ENCODE results near the gene YEATS2. TPM values are rescaled to one million over a fixed set of nuclear protein-coding genes. Genes with fewer than 3 reads are reported as not detected.

The YEATS2 gene
- polyA plus RNA-seq, 1 donor from 2014 or later, result 46.2 TPM

DNA sequence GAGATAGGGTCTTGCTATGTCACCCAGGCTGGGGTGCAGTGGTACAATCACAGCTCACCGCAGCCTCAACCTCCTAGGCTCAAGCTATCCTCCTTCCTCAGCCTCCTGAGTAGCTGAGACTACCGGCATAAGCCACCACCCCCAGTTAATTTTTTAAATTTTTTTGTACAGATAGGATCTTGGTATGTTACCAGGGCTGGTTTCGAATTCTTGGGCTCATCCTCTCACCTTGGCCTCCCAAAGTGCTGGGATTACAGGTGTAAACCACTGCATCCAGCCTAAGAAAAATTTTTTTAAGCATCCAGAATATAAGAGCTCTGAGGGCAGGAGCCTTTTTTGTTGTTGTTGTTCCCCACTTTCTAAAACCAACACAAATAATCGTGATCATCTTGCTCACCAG lies 142.2 kb downstream of the YEATS2 start:
- Histone ChIP-seq H4K20me1 (ENCODE audit: insufficient read depth) (no peaks in the 10 kb centered on the region), H3K36me3 (ENCODE audit: insufficient read depth, low read length) (peaks cover 5% of the 10 kb centered on the region), H3K9me2 (ENCODE audit: insufficient read depth, low read length) (no peaks in the 10 kb centered on the region), H3K9ac (ENCODE audit: low read length) (no peak overlapping the region), H3K9me3 (ENCODE audit: low read length) (no peaks in the 10 kb centered on the region), H3K79me2 (replicated peaks; ENCODE audit: insufficient read depth, low read length) (no peaks in the 10 kb centered on the region), H3K27me3 (ENCODE audit: insufficient read depth, low read depth, low read length) (no peaks in the 10 kb centered on the region), H3K4me3 (ENCODE audit: low read length) (no peak overlapping the region), H3K27ac (ENCODE audit: low read length) (no peak overlapping the region), H3K4me2 (ENCODE audit: low read length) (no peak overlapping the region), H2AFZ (ENCODE audit: low read depth, low read length) (no peak overlapping the region), H3F3A (ENCODE audit: insufficient read depth, low read length, poor library complexity, severe bottlenecking) (no peaks in the 10 kb centered on the region)
- TF ChIP-seq, protein P1, sequence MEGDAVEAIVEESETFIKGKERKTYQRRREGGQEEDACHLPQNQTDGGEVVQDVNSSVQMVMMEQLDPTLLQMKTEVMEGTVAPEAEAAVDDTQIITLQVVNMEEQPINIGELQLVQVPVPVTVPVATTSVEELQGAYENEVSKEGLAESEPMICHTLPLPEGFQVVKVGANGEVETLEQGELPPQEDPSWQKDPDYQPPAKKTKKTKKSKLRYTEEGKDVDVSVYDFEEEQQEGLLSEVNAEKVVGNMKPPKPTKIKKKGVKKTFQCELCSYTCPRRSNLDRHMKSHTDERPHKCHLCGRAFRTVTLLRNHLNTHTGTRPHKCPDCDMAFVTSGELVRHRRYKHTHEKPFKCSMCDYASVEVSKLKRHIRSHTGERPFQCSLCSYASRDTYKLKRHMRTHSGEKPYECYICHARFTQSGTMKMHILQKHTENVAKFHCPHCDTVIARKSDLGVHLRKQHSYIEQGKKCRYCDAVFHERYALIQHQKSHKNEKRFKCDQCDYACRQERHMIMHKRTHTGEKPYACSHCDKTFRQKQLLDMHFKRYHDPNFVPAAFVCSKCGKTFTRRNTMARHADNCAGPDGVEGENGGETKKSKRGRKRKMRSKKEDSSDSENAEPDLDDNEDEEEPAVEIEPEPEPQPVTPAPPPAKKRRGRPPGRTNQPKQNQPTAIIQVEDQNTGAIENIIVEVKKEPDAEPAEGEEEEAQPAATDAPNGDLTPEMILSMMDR (IDR thresholded peaks at IDR 0.05; ENCODE audit: poor library complexity, severe bottlenecking), result no peak
- TF ChIP-seq SMC3 (conservative IDR thresholded peaks at IDR 0.05; ENCODE audit: poor library complexity) (no peak), RAD21 (conservative IDR thresholded peaks at IDR 0.05) (no peak), EZH2 (IDR thresholded peaks at IDR 0.05; ENCODE audit: borderline replicate concordance, insufficient read depth, low read length, poor library complexity, severe bottlenecking) (no peak), EP300 (conservative IDR thresholded peaks at IDR 0.05; ENCODE audit: poor library complexity, severe bottlenecking) (no peak), TAF1 (IDR thresholded peaks at IDR 0.05; ENCODE audit: low read depth) (no peak), POLR2AphosphoS5 (IDR thresholded peaks at IDR 0.05) (no peak), MXI1 (conservative IDR thresholded peaks at IDR 0.05; ENCODE audit: poor library complexity, severe bottlenecking) (no peak)
- TF ChIP-seq, protein P2, sequence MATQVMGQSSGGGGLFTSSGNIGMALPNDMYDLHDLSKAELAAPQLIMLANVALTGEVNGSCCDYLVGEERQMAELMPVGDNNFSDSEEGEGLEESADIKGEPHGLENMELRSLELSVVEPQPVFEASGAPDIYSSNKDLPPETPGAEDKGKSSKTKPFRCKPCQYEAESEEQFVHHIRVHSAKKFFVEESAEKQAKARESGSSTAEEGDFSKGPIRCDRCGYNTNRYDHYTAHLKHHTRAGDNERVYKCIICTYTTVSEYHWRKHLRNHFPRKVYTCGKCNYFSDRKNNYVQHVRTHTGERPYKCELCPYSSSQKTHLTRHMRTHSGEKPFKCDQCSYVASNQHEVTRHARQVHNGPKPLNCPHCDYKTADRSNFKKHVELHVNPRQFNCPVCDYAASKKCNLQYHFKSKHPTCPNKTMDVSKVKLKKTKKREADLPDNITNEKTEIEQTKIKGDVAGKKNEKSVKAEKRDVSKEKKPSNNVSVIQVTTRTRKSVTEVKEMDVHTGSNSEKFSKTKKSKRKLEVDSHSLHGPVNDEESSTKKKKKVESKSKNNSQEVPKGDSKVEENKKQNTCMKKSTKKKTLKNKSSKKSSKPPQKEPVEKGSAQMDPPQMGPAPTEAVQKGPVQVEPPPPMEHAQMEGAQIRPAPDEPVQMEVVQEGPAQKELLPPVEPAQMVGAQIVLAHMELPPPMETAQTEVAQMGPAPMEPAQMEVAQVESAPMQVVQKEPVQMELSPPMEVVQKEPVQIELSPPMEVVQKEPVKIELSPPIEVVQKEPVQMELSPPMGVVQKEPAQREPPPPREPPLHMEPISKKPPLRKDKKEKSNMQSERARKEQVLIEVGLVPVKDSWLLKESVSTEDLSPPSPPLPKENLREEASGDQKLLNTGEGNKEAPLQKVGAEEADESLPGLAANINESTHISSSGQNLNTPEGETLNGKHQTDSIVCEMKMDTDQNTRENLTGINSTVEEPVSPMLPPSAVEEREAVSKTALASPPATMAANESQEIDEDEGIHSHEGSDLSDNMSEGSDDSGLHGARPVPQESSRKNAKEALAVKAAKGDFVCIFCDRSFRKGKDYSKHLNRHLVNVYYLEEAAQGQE (IDR thresholded peaks at IDR 0.05; ENCODE audit: borderline replicate concordance), result no peak

DNA sequence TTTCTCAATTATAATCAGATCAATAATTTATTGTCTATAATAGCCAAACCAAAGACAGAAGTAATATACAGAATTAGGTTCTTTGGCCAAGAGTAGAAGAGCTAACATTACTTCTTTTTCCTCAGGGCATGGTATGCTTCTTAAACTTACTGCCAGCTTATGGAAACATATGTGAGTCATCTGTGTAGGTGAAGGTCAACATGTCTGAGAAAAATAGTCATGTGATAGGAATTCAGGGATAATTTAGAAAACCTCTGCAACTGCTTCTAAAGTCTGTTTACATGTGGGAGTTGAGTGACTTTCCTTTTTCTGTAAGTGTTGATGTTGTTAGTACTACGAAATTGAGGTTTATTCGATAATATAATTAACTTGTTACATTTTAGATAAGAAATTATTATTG lies 147.0 kb downstream of the YEATS2 start:
- Histone ChIP-seq H3K27ac (ENCODE audit: low read length) (no peak overlapping the region), H3K9me3 (ENCODE audit: low read length) (no peaks in the 10 kb centered on the region), H3K79me2 (replicated peaks; ENCODE audit: insufficient read depth, low read length) (peaks cover 6% of the 10 kb centered on the region), H3K9ac (ENCODE audit: low read length) (no peak overlapping the region), H3K36me3 (ENCODE audit: insufficient read depth, low read length) (peaks cover 5% of the 10 kb centered on the region), H3K4me2 (ENCODE audit: low read length) (no peak overlapping the region), H3K4me3 (ENCODE audit: low read length) (no peak overlapping the region), H3F3A (ENCODE audit: insufficient read depth, low read length, poor library complexity, severe bottlenecking) (no peaks in the 10 kb centered on the region), H2AFZ (ENCODE audit: low read depth, low read length) (no peak overlapping the region), H3K9me2 (ENCODE audit: insufficient read depth, low read length) (no peaks in the 10 kb centered on the region), H3K27me3 (ENCODE audit: insufficient read depth, low read depth, low read length) (no peaks in the 10 kb centered on the region), H4K20me1 (ENCODE audit: insufficient read depth) (no peaks in the 10 kb centered on the region)
- TF ChIP-seq, protein P2 (IDR thresholded peaks at IDR 0.05; ENCODE audit: borderline replicate concordance), result no peak
- TF ChIP-seq MXI1 (conservative IDR thresholded peaks at IDR 0.05; ENCODE audit: poor library complexity, severe bottlenecking) (no peak), RAD21 (conservative IDR thresholded peaks at IDR 0.05) (no peak), EZH2 (IDR thresholded peaks at IDR 0.05; ENCODE audit: borderline replicate concordance, insufficient read depth, low read length, poor library complexity, severe bottlenecking) (no peak), POLR2AphosphoS5 (IDR thresholded peaks at IDR 0.05) (no peak), EP300 (conservative IDR thresholded peaks at IDR 0.05; ENCODE audit: poor library complexity, severe bottlenecking) (no peak), TAF1 (IDR thresholded peaks at IDR 0.05; ENCODE audit: low read depth) (no peak), SMC3 (conservative IDR thresholded peaks at IDR 0.05; ENCODE audit: poor library complexity) (no peak)
- TF ChIP-seq, protein P1 (IDR thresholded peaks at IDR 0.05; ENCODE audit: poor library complexity, severe bottlenecking), result no peak
